RCC 7860 (cell line): ENCODE data around the gene OGDH.
A peak's percentile ranks its signal among the peaks of the same experiment; 100 is the strongest.
"Not testable (repeated sequence)": the region's sequence is repeated elsewhere in the genome, so short reads cannot be mapped to it uniquely, and the experiment has no call there.

Experiments
- DNase-seq: peaks from one replicate; pipeline ENCODE4 v3.0.0-alpha.2; 2015; ENCODE audit warnings: low spot score
- FAIRE-seq: peaks from 2 replicates; lab custom pipeline; 2012; peaks lifted over from hg19 to GRCh38; lab: Jason Lieb, UNC

Gene OGDH

GRCh38 chr7:44580945-44581878 is 25.2 kb upstream of the OGDH start:
- DNase-seq (no peak), FAIRE-seq (no peak)

- DNase-seq: peak; percentile 99
- FAIRE-seq: peak; percentile 80
Observed at GRCh38 chr7:44581879-44582603, 24.4 kb upstream of the OGDH start, which contains the start of gene TMED4. TMED4 (minus strand) TSS chr7:44582231; CDS start chr7:44582206, 25 bp downstream.

GRCh38 chr7:44583146-44583865 is 23.1 kb upstream of the OGDH start:
- no peak for FAIRE-seq
- no peak for DNase-seq

- FAIRE-seq: peak; percentile 81
- peak; percentile 56 for DNase-seq
Observed at GRCh38 chr7:44587843-44588711, 18.4 kb upstream of the OGDH start.

GRCh38 chr7:44590910-44591309 is 15.5 kb upstream of the OGDH start:
- no peak for FAIRE-seq

GRCh38 chr7:44595934-44596635 is 10.3 kb upstream of the OGDH start:
- no peak for DNase-seq
- FAIRE-seq: no peak

More at GRCh38 chr7:44590910-44591309, 15.5 kb upstream of the OGDH start:
- no peak for DNase-seq

- DNase-seq, FAIRE-seq: not testable (repeated sequence)
Observed at GRCh38 chr7:44597181-44597580, 9.2 kb upstream of the OGDH start.

- DNase-seq (no peak), FAIRE-seq (no peak)
Observed at GRCh38 chr7:44599222-44599621, 7.2 kb upstream of the OGDH start.

- no peak for DNase-seq
- FAIRE-seq: no peak
Observed at GRCh38 chr7:44602576-44602910, 3.9 kb upstream of the OGDH start.

GRCh38 chr7:44603193-44603592 is 3.2 kb upstream of the OGDH start:
- DNase-seq: no peak
- FAIRE-seq: no peak

- DNase-seq (no peak), FAIRE-seq (no peak)
Observed at GRCh38 chr7:44604941-44605340, 1.5 kb upstream of the OGDH start.

GRCh38 chr7:44607141-44608068 is 978 bp downstream of the OGDH start:
- no peak for FAIRE-seq

GRCh38 chr7:44608916-44609648 is 2.7 kb downstream of the OGDH start:
- no peak for FAIRE-seq
- DNase-seq: no peak

More at GRCh38 chr7:44607141-44608068, 978 bp downstream of the OGDH start:
- DNase-seq: no peak

GRCh38 chr7:44609829-44610228 is 3.4 kb downstream of the OGDH start:
- DNase-seq (no peak), FAIRE-seq (no peak)

GRCh38 chr7:44615149-44615611 is 8.8 kb downstream of the OGDH start:
- FAIRE-seq: no peak

GRCh38 chr7:44615793-44616192 is 9.4 kb downstream of the OGDH start:
- FAIRE-seq: no peak

More at GRCh38 chr7:44615149-44615611, 8.8 kb downstream of the OGDH start:
- DNase-seq: no peak

GRCh38 chr7:44616545-44616944 is 10.1 kb downstream of the OGDH start:
- DNase-seq (no peak), FAIRE-seq (peak; percentile 50)

More at GRCh38 chr7:44615793-44616192, 9.4 kb downstream of the OGDH start:
- DNase-seq: no peak
